ENCODE data around the gene OR4D10. TPM values are rescaled to one million over a fixed set of nuclear protein-coding genes. Genes with fewer than 3 reads are reported as not detected.

OR4D10 gene
- total and polyA plus RNA-seq, 2 of the 4 experiments (the other 2 are of a cell fraction) = not detected

DNA sequence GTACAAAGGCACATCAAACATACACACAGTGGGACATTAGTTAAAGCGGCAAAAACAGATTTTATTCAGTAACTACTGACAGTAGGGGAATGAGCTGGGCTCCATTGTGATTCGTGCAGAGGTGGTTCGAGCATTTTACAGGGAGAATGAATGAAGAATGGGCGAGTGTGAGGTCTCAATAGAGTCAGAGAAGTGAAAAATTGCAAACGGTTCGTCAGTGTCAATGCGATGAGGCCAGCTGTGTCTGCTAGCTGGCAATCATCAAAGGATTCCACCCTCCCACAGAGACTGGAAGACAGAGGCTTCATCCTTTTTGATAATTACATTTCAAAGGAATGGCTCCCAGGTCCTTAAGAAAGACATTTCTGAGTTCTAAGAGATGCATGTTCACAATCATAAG lies 55.6 kb downstream of the OR4D10 start:
- Histone ChIP-seq H3K9ac (ENCODE audit: low read depth, low read length) (no peak overlapping the region), H2AFZ (replicated peaks; ENCODE audit: low read length, poor library complexity) (no peak overlapping the region), H3K9me3 (ENCODE audit: control insufficient read depth, insufficient read depth, low read length) (no peaks in the 10 kb centered on the region), H4K91ac (ENCODE audit: insufficient read depth, low read depth, low read length) (no peak overlapping the region), H4K5ac (ENCODE audit: low read depth, low read length) (no peak overlapping the region), H3K9me1 (ENCODE audit: insufficient read depth, low read length) (no peaks in the 10 kb centered on the region; the same call in 1 of the 2 replicates), H3K27ac (ENCODE audit: insufficient read depth, low read length) (no peak overlapping the region), H3K27me3 (ENCODE audit: control insufficient read depth, insufficient read depth, low read length) (peaks cover 10% of the 10 kb centered on the region), H3K18ac (ENCODE audit: low read depth, low read length) (no peak overlapping the region), H2BK20ac (ENCODE audit: low read depth, low read length) (no peak overlapping the region), H4K8ac (ENCODE audit: low read depth in 2 of 2, low read length in 2 of 2) (no peak overlapping the region), H2AK5ac (ENCODE audit: low read depth, low read length) (no peak overlapping the region), H3K4me3 (ENCODE audit: insufficient read depth, low read depth, low read length) (no peak overlapping the region), H4K20me1 (ENCODE audit: insufficient read depth, low read length) (no peaks in the 10 kb centered on the region), H2BK120ac (ENCODE audit: low read depth, low read length) (no peak overlapping the region), H2BK15ac (ENCODE audit: low read depth, low read length) (no peak overlapping the region), H3K23ac (ENCODE audit: low read depth, low read length) (no peak overlapping the region), H3K56ac (ENCODE audit: extremely low read depth, insufficient read depth, low read length) (no peak overlapping the region), H3K36me3 (ENCODE audit: control insufficient read depth, insufficient read depth, low read length) (no peaks in the 10 kb centered on the region), H3K4me2 (ENCODE audit: low read depth, low read length) (no peak overlapping the region), H3K79me1 (ENCODE audit: low read depth in 1 of 2, low read length in 2 of 2) (no peaks in the 10 kb centered on the region), H3K14ac (replicated peaks; ENCODE audit: low read depth, low read length) (no peak overlapping the region), H3K4ac (ENCODE audit: low read depth, low read length) (no peak overlapping the region), H2AK9ac (replicated peaks; ENCODE audit: low read depth, low read length, poor library complexity) (no peak overlapping the region), H3K4me1 (ENCODE audit: control insufficient read depth, insufficient read depth, low read length) (no peaks in the 10 kb centered on the region), H2BK5ac (ENCODE audit: low read depth, low read length, poor library complexity, severe bottlenecking) (no peak overlapping the region)
- ChIA-PET CTCF (interaction anchor here (1.1 kb wide), 1 partner anchor 11 kb away, joined by 3 read pairs; no protein-coding TSS in a partner anchor), POLR2A (ENCODE audit: unreplicated experiment) (no interaction called here)
- DNase-seq = no peak
- intact Hi-C loops (cut with micrococcal nuclease) = no loop called here
- no TSS peak for BruUV-seq (replicated peaks)
- dilution Hi-C loops (cut with HindIII; ENCODE audit: low sequenced_read_pairs, unreplicated experiment) = no loop called here
- in situ Hi-C loops (cut with MboI; ENCODE audit: low sequenced_read_pairs) = no loop called here
- no CpG with 5 or more reads among the region's 7 CpGs for WGBS, 2 experiments (ENCODE audit: extremely low coverage in 2 of 2, insufficient read length in 1 of 2)
- no peak for ATAC-seq (ENCODE audit: low read depth)
- TF ChIP-seq NFE2L2 (IDR thresholded peaks at IDR 0.05; ENCODE audit: low read depth, low read length) = no peak
- TF ChIP-seq BHLHE40 (IDR thresholded peaks at IDR 0.05; ENCODE audit: low read depth, low read length) = no peak
- TF ChIP-seq, protein P1, sequence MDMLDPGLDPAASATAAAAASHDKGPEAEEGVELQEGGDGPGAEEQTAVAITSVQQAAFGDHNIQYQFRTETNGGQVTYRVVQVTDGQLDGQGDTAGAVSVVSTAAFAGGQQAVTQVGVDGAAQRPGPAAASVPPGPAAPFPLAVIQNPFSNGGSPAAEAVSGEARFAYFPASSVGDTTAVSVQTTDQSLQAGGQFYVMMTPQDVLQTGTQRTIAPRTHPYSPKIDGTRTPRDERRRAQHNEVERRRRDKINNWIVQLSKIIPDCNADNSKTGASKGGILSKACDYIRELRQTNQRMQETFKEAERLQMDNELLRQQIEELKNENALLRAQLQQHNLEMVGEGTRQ (IDR thresholded peaks at IDR 0.05; ENCODE audit: low read depth, low read length) = no peak
- TF ChIP-seq POLR2A (IDR thresholded peaks at IDR 0.05; ENCODE audit: low read depth, low read length) = no peak
- no peak for TF ChIP-seq MXI1 (IDR thresholded peaks at IDR 0.05; ENCODE audit: borderline replicate concordance, low read depth, low read length)
- no peak for TF ChIP-seq CHD1 (IDR thresholded peaks at IDR 0.05; ENCODE audit: low read depth, low read length)
- no peak for TF ChIP-seq RFX5 (IDR thresholded peaks at IDR 0.05; ENCODE audit: low read depth, low read length)
- no peak for TF ChIP-seq MAZ (IDR thresholded peaks at IDR 0.05; ENCODE audit: borderline replicate concordance, low read depth, low read length)
- no peak for TF ChIP-seq RCOR1 (IDR thresholded peaks at IDR 0.05; ENCODE audit: insufficient replicate concordance, low read length)
- TF ChIP-seq FOS (IDR thresholded peaks at IDR 0.05; ENCODE audit: low read depth, low read length) = no peak
- TF ChIP-seq RAD21 (IDR thresholded peaks at IDR 0.05; ENCODE audit: low read length) = no peak
- no peak for TF ChIP-seq CTCF (conservative IDR thresholded peaks at IDR 0.05; ENCODE audit: low read depth, low read length)
- TF ChIP-seq, protein P2, sequence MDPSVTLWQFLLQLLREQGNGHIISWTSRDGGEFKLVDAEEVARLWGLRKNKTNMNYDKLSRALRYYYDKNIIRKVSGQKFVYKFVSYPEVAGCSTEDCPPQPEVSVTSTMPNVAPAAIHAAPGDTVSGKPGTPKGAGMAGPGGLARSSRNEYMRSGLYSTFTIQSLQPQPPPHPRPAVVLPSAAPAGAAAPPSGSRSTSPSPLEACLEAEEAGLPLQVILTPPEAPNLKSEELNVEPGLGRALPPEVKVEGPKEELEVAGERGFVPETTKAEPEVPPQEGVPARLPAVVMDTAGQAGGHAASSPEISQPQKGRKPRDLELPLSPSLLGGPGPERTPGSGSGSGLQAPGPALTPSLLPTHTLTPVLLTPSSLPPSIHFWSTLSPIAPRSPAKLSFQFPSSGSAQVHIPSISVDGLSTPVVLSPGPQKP (IDR thresholded peaks at IDR 0.05; ENCODE audit: borderline replicate concordance, low read depth, low read length) = no peak
- no peak for TF ChIP-seq MAFK (IDR thresholded peaks at IDR 0.05; ENCODE audit: low read depth, low read length)
- no peak for TF ChIP-seq CEBPB (IDR thresholded peaks at IDR 0.05; ENCODE audit: low read depth, low read length)
- no peak for TF ChIP-seq SMC3 (IDR thresholded peaks at IDR 0.05; ENCODE audit: low read depth, low read length)
